DOHH2 (cell line): ENCODE measurements around the gene UBXN10.

Experiments used
- H3F3A ChIP-seq: fragments of 200-600 bp; sonication (generic), shearing (Covaris generic); 2 replicates; pipeline ENCODE4 v1.6.0; 2016; ENCODE audit warnings: antibody characterized with exemption, mild to moderate bottlenecking; ENCODE audit not compliant: control insufficient read depth, insufficient read depth
- H3K27ac ChIP-seq: fragments of 200-600 bp; sonication (generic); 2 replicates; pipeline ENCODE4 v1.5.1; 2014; ENCODE audit warnings: low read depth, mild to moderate bottlenecking, low read length, moderate library complexity
- H3K27me3 ChIP-seq: fragments of 200-600 bp; sonication (generic); 2 replicates; pipeline ENCODE4 v1.6.1; 2014; ENCODE audit warnings: mild to moderate bottlenecking, low read length, mixed read lengths; ENCODE audit not compliant: control insufficient read depth
- H3K36me3 ChIP-seq: fragments of 200-600 bp; sonication (generic); 2 replicates; pipeline ENCODE4 v1.6.1; 2014; ENCODE audit warnings: mild to moderate bottlenecking, low read length, moderate library complexity, mixed read lengths; ENCODE audit not compliant: control insufficient read depth
- H3K4me1 ChIP-seq: fragments of 200-600 bp; sonication (generic); 2 replicates; pipeline ENCODE4 v1.6.1; 2014; ENCODE audit warnings: mild to moderate bottlenecking, low read length, mixed read lengths; ENCODE audit not compliant: control insufficient read depth
- H3K4me2 ChIP-seq: fragments of 200-600 bp; sonication (generic); 2 replicates; pipeline ENCODE4 v1.6.0; 2014; ENCODE audit warnings: mild to moderate bottlenecking, low read length, moderate library complexity
- H3K4me3 ChIP-seq: fragments of 200-600 bp; sonication (generic); 2 replicates; pipeline ENCODE4 v1.5.1; 2014; ENCODE audit warnings: mild to moderate bottlenecking, low read length, mixed read lengths
- H3K79me2 ChIP-seq: fragments of 200-600 bp; sonication (generic); 2 replicates; pipeline ENCODE4 v1.6.1; 2014; ENCODE audit warnings: mild to moderate bottlenecking, low read length, mixed read lengths; ENCODE audit not compliant: control insufficient read depth
- H3K9me2 ChIP-seq: fragments of 200-600 bp; sonication (generic); replicated peaks from 2 replicates; pipeline ENCODE4 v1.6.1; 2014; ENCODE audit warnings: mild to moderate bottlenecking, low read length, mixed read lengths; ENCODE audit not compliant: control insufficient read depth
- H3K9me3 ChIP-seq: fragments of 200-600 bp; sonication (generic); 2 replicates; pipeline ENCODE4 v1.6.1; 2014; ENCODE audit warnings: antibody characterized with exemption, low read length, mixed read lengths; ENCODE audit not compliant: control insufficient read depth, insufficient read depth
- H4K20me1 ChIP-seq: fragments of 200-600 bp; sonication (generic); 2 replicates; pipeline ENCODE4 v1.6.0; 2014; ENCODE audit warnings: low read depth, mild to moderate bottlenecking, antibody characterized with exemption, low read length, moderate library complexity; ENCODE audit not compliant: control insufficient read depth, insufficient read depth
- CTCF ChIP-seq: fragments of 200-600 bp; sonication (generic); IDR thresholded peaks from one replicate; pipeline ENCODE4 v1.5.1; 2014; ENCODE audit warnings: antibody characterized with exemption, mild to moderate bottlenecking, low read depth, low read length; ENCODE audit not compliant: poor library complexity, severe bottlenecking
- EZH2phosphoT487 ChIP-seq: fragments of 200-600 bp; sonication (generic); IDR thresholded peaks from 2 replicates; pipeline ENCODE4 v1.6.1; 2017; ENCODE audit warnings: borderline replicate concordance, mild to moderate bottlenecking, antibody characterized with exemption, low read length, moderate library complexity, mixed read lengths

The UBXN10 gene

DNA sequence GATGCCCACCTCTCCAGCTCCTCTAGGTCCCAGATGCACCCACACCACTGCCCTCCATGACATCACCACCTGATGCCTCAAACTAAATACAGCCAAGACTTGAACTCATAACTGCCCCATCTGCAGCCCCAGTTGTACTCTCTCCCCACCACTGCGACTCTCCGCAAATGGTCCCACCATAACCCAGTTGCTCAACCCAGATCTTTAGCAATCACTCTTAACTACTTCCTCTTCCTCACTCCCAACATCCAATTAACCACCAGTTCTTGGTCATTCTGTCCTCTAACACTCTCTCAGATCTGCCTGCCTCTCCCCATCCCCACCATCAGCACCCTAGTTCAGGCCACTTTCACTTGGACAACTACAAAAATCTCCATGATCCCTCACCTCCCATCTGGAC lies 37.2 kb downstream of the UBXN10 start:
- TF ChIP-seq EZH2phosphoT487, result no peak
- no peak for TF ChIP-seq CTCF
- no peaks in the 10 kb centered on the region for H3K79me2 ChIP-seq
- no peaks in the 10 kb centered on the region for H3K9me2 ChIP-seq
- no peaks in the 10 kb centered on the region for H3F3A ChIP-seq
- no peak overlapping the region for H3K27ac ChIP-seq
- peaks cover 10% of the 10 kb centered on the region for H3K27me3 ChIP-seq
- H3K36me3 ChIP-seq, result no peaks in the 10 kb centered on the region
- no peaks in the 10 kb centered on the region for H3K9me3 ChIP-seq
- H3K4me1 ChIP-seq, result no peaks in the 10 kb centered on the region
- H4K20me1 ChIP-seq, result no peaks in the 10 kb centered on the region
- no peak overlapping the region for H3K4me3 ChIP-seq
- no peak overlapping the region for H3K4me2 ChIP-seq

DNA sequence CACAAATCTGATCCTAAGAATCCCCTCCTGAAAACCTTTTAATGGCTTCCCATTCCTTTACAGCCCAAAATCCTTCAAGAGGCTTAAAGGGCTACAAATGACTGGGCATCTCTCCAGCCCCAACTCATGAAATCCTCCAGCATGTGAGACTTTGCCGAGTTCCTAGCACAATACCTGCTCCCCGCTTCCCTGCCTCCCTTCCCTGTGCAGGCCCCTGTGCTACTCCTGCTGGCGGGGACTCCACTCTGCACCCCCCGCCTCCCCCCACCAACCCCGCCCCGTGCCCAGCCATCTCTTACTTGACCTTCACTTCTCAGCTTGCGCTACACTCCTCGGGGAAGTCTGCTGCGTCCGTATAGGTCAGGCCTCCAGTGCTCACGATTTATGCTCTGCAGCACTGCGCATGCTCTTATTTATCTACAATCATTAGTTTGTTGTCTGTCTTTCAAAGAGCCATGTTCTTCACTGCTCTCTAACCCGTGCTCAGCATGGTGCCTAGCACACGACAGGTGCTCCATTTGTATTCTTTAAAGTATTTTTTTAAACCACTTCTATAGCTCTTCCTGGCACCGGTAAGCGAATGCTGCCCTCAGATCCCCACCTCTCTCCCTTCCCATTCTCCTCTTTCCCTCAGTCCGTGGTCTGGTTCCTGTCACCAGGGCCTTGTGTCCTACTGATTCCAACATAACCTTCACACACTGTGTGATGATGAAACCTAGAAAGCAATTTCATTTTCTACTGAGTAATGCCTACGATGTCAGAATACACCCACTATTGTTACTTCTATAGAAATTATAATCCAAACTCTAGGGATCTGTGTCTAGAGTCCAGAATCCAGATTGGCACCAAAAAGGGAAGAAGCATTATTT lies 37.9 kb downstream of the UBXN10 start:
- Histone ChIP-seq H3F3A (no peaks in the 10 kb centered on the region), H3K9me2 (no peaks in the 10 kb centered on the region), H3K4me3 (no peak overlapping the region), H3K27me3 (peaks cover 11% of the 10 kb centered on the region), H3K79me2 (no peaks in the 10 kb centered on the region), H3K4me1 (no peaks in the 10 kb centered on the region), H3K27ac (no peak overlapping the region), H3K4me2 (no peak overlapping the region), H3K36me3 (no peaks in the 10 kb centered on the region), H3K9me3 (no peaks in the 10 kb centered on the region), H4K20me1 (no peaks in the 10 kb centered on the region)
- no peak for TF ChIP-seq CTCF
- no peak for TF ChIP-seq EZH2phosphoT487

DNA sequence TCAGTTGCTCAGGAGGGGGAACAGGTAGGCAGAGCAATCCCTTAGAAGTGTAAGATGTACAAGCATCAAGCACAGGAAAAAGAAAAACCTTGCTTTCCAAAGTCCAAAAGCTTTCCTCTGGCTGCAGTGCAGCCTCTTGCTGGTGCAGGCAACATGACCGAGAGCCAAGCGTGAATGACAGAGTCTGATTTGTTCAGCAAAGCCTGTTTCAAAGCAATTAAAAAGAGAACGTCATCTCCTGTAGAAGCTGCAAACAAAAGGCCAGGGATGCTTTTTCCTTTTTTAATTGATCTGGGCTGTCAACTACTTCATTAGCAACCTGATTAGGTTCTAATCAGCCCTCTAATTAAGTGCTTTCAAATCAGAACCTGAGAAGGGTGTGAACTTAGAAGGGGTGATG lies 38.6 kb downstream of the UBXN10 start:
- Histone ChIP-seq H3K9me3 (no peaks in the 10 kb centered on the region), H3K36me3 (no peaks in the 10 kb centered on the region), H3K4me2 (no peak overlapping the region), H3K79me2 (no peaks in the 10 kb centered on the region), H3F3A (no peaks in the 10 kb centered on the region), H3K4me3 (no peak overlapping the region), H4K20me1 (no peaks in the 10 kb centered on the region), H3K4me1 (no peaks in the 10 kb centered on the region), H3K27ac (no peak overlapping the region), H3K9me2 (no peaks in the 10 kb centered on the region), H3K27me3 (peaks cover 13% of the 10 kb centered on the region)
- no peak for TF ChIP-seq EZH2phosphoT487
- TF ChIP-seq CTCF, result no peak
